ENCODE data around the gene SMOC2.

SMOC2 gene

DNA sequence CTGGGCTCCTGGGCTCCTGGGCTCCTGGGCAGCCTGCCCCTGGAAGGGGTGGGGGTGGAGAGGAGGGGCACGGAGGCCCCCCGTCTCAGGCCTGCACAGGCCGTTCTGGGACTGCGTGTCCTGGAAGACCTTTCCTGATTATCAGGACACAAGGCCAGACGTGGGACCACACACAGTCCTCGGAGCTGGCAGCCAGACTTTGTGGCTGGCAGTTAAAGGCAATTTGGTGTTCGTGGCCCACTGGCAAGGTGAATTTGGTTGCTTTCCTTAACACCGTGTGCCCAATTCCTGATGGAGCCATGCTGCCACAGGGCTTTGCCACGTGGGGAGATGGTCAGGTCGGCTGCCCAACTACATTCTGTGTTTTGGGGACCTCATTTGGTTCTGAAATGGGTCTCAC lies 113.5 kb downstream of the SMOC2 start:
- Histone ChIP-seq H3K4me3 (ENCODE audit: low read depth in 1 of 2, low read length in 2 of 2) (no peak overlapping the region), H3K27me3 (ENCODE audit: control insufficient read depth in 1 of 2, insufficient read depth in 2 of 2, low read length in 2 of 2) (no peaks in the 10 kb centered on the region), H3K27ac (ENCODE audit: low read depth, low read length) (no peak overlapping the region), H3K4me1 (ENCODE audit: insufficient read depth, low read length) (no peaks in the 10 kb centered on the region), H3K36me3 (ENCODE audit: insufficient read depth, low read length) (no peaks in the 10 kb centered on the region), H3K9ac (ENCODE audit: low read length) (no peak overlapping the region), H3K9me3 (ENCODE audit: low read length) (no peaks in the 10 kb centered on the region)

DNA sequence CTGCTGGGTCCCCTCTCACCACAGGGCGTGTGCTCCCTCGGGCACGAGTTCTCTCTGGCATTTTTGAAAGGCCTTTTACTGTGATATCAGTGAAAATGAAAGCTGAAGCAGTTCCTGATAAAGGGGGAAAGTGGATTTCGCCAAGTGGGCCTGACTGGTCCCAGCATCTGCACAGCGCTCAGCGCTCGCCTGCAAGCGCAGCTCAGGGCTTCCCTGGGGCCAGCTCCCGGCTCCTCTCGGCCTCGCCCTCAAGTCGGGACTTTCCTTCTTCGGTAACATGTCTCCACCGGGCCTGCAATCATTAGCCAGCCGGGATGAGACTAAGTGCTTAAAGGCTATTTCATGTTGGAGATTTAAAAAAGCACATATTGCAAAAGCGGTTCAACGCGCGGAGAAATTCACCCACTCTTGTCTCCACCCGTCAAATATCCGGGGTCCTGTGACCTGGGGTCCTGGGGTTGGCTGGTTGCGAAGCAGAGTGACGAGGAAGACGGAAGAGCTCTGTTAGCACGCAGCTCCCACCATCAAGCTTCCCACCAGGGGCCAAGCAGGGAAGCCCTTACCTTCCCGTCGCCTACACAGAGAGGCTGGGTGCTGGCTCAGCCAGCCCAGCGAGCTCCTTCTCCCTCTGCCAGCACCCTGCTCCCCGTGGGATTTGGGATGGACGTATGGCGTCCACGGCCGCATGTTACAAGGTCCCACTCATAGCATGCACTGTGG lies 114.1 kb downstream of the SMOC2 start:
- no peaks in the 10 kb centered on the region for H3K27me3 ChIP-seq (ENCODE audit: control insufficient read depth in 1 of 2, insufficient read depth in 2 of 2, low read length in 2 of 2)
- H3K36me3 ChIP-seq (ENCODE audit: insufficient read depth, low read length) = no peaks in the 10 kb centered on the region
- H3K9me3 ChIP-seq (ENCODE audit: low read length) = no peaks in the 10 kb centered on the region
- H3K27ac ChIP-seq (ENCODE audit: low read depth, low read length) = no peak overlapping the region
- no peak overlapping the region for H3K9ac ChIP-seq (ENCODE audit: low read length)
- H3K4me3 ChIP-seq (ENCODE audit: low read depth in 1 of 2, low read length in 2 of 2) = no peak overlapping the region
- no peaks in the 10 kb centered on the region for H3K4me1 ChIP-seq (ENCODE audit: insufficient read depth, low read length)

DNA sequence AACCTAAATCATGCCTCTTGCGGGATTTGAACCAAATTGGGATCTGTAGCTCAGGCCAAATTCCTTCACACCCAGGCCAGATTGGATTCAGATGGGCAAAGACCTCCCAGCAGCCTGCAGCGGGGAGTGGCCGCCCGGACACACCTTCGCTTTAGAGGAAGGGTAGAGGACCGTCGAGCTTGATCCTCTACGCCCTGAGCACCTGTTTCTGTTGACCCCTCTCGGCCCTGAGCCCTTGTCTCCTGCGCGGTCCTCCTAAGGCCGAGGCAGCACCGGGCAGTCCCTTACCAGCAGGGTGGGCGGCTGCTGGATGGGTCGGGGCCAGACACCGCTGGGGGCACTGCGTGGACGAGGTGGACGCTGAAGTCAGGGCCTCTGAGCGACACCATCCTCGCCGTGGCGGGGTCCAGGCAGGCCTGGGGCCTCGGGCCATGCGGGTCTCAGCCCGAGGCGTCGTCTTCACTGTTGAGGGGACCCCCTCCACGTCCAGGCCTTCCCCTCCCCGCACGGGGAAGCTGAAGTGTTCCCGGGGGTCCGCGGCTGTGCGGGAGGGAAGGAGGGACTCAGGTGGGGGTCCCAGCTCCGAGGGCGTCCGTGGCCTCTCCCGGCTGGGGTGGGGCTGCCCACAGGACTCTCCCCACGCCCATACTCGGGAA lies 114.8 kb downstream of the SMOC2 start:
- no peak overlapping the region for H3K27ac ChIP-seq (ENCODE audit: low read depth, low read length)
- no peaks in the 10 kb centered on the region for H3K9me3 ChIP-seq (ENCODE audit: low read length)
- H3K9ac ChIP-seq (ENCODE audit: low read length) = no peak overlapping the region
- no peaks in the 10 kb centered on the region for H3K4me1 ChIP-seq (ENCODE audit: insufficient read depth, low read length)
- H3K36me3 ChIP-seq (ENCODE audit: insufficient read depth, low read length) = no peaks in the 10 kb centered on the region
- H3K27me3 ChIP-seq (ENCODE audit: control insufficient read depth in 1 of 2, insufficient read depth in 2 of 2, low read length in 2 of 2) = no peaks in the 10 kb centered on the region
- H3K4me3 ChIP-seq (ENCODE audit: low read depth in 1 of 2, low read length in 2 of 2) = no peak overlapping the region

DNA sequence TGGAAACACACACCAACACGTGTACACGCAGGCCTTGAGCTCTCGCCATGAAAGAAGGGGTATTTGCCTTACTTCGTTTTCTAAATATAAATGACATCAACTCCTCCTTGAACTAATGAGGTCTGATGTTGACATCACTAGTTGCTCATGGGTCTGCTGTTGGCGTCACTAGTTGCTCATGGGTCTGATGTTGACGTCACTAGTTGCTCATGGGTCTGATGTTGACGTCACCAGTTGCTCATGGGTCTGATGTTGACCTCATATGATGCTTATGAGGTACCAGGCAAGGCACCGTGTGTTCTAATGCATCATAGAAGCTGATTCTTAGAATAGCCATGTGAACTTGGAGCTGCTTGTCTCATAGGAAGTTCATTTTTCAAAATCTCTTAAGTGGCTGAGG lies 116.5 kb downstream of the SMOC2 start:
- Histone ChIP-seq H3K27me3 (ENCODE audit: control insufficient read depth in 1 of 2, insufficient read depth in 2 of 2, low read length in 2 of 2) (no peaks in the 10 kb centered on the region), H3K4me3 (ENCODE audit: low read depth in 1 of 2, low read length in 2 of 2) (no peak overlapping the region), H3K4me1 (ENCODE audit: insufficient read depth, low read length) (no peaks in the 10 kb centered on the region), H3K9me3 (ENCODE audit: low read length) (no peaks in the 10 kb centered on the region), H3K36me3 (ENCODE audit: insufficient read depth, low read length) (no peaks in the 10 kb centered on the region), H3K27ac (ENCODE audit: low read depth, low read length) (no peak overlapping the region), H3K9ac (ENCODE audit: low read length) (no peak overlapping the region)

DNA sequence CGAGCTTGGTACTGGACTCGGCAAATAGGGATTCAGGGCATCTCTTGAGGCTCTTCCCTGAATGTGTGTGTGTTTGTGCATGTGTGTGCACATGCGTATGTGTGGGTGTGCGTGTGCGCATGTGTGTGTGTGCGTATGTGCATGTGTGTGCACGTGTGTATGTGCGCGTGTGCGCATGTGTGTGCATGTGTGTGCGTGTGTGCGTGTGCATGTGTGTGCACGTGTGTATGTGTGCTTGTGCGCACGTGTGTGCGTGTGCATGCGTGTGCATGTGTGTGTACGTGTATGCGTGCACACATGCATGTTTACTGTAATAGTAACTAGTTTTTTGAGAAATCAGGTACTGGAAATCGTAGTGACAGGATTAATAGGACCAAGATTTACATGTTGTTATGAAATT lies 117.7 kb downstream of the SMOC2 start:
- no peaks in the 10 kb centered on the region for H3K9me3 ChIP-seq (ENCODE audit: low read length)
- H3K4me3 ChIP-seq (ENCODE audit: low read depth in 1 of 2, low read length in 2 of 2) = no peak overlapping the region
- no peaks in the 10 kb centered on the region for H3K36me3 ChIP-seq (ENCODE audit: insufficient read depth, low read length)
- no peaks in the 10 kb centered on the region for H3K27me3 ChIP-seq (ENCODE audit: control insufficient read depth in 1 of 2, insufficient read depth in 2 of 2, low read length in 2 of 2)
- no peaks in the 10 kb centered on the region for H3K4me1 ChIP-seq (ENCODE audit: insufficient read depth, low read length)
- H3K9ac ChIP-seq (ENCODE audit: low read length) = no peak overlapping the region
- no peak overlapping the region for H3K27ac ChIP-seq (ENCODE audit: low read depth, low read length)

- Histone ChIP-seq H3K4me3 (ENCODE audit: low read depth in 1 of 2, low read length in 2 of 2) (no peak overlapping the region), H3K27ac (ENCODE audit: low read depth, low read length) (no peak overlapping the region), H3K9ac (ENCODE audit: low read length) (no peak overlapping the region), H3K9me3 (ENCODE audit: low read length) (no peaks in the 10 kb centered on the region), H3K36me3 (ENCODE audit: insufficient read depth, low read length) (no peaks in the 10 kb centered on the region), H3K27me3 (ENCODE audit: control insufficient read depth in 1 of 2, insufficient read depth in 2 of 2, low read length in 2 of 2) (no peaks in the 10 kb centered on the region), H3K4me1 (ENCODE audit: insufficient read depth, low read length) (no peaks in the 10 kb centered on the region)
Observed at GRCh38 chr6:168559574-168560098, 118.7 kb downstream of the SMOC2 start.

- Histone ChIP-seq H3K4me1 (ENCODE audit: insufficient read depth, low read length) (no peaks in the 10 kb centered on the region), H3K4me3 (ENCODE audit: low read depth in 1 of 2, low read length in 2 of 2) (no peak overlapping the region), H3K27me3 (ENCODE audit: control insufficient read depth in 1 of 2, insufficient read depth in 2 of 2, low read length in 2 of 2) (no peaks in the 10 kb centered on the region), H3K27ac (ENCODE audit: low read depth, low read length) (no peak overlapping the region), H3K9me3 (ENCODE audit: low read length) (no peaks in the 10 kb centered on the region), H3K9ac (ENCODE audit: low read length) (no peak overlapping the region), H3K36me3 (ENCODE audit: insufficient read depth, low read length) (no peaks in the 10 kb centered on the region)
Observed at GRCh38 chr6:168560126-168560525, 119.1 kb downstream of the SMOC2 start.

- H3K9me3 ChIP-seq (ENCODE audit: low read length) = no peaks in the 10 kb centered on the region
- peaks cover 7% of the 10 kb centered on the region for H3K4me1 ChIP-seq (ENCODE audit: insufficient read depth, low read length)
- H3K27me3 ChIP-seq (ENCODE audit: control insufficient read depth in 1 of 2, insufficient read depth in 2 of 2, low read length in 2 of 2) = no peaks in the 10 kb centered on the region
- no peak overlapping the region for H3K4me3 ChIP-seq (ENCODE audit: low read depth in 1 of 2, low read length in 2 of 2)
- H3K36me3 ChIP-seq (ENCODE audit: insufficient read depth, low read length) = no peaks in the 10 kb centered on the region
- H3K9ac ChIP-seq (ENCODE audit: low read length) = no peak overlapping the region
- no peak overlapping the region for H3K27ac ChIP-seq (ENCODE audit: low read depth, low read length)
Observed at GRCh38 chr6:168562576-168563151, 121.7 kb downstream of the SMOC2 start.

GRCh38 chr6:168563656-168564055 lies 122.7 kb downstream of the SMOC2 start:
- H3K9me3 ChIP-seq (ENCODE audit: low read length) = no peaks in the 10 kb centered on the region
- no peak overlapping the region for H3K27ac ChIP-seq (ENCODE audit: low read depth, low read length)
- H3K27me3 ChIP-seq (ENCODE audit: control insufficient read depth in 1 of 2, insufficient read depth in 2 of 2, low read length in 2 of 2) = no peaks in the 10 kb centered on the region
- H3K9ac ChIP-seq (ENCODE audit: low read length) = no peak overlapping the region
- no peaks in the 10 kb centered on the region for H3K36me3 ChIP-seq (ENCODE audit: insufficient read depth, low read length)
- no peak overlapping the region for H3K4me3 ChIP-seq (ENCODE audit: low read depth in 1 of 2, low read length in 2 of 2)
- H3K4me1 ChIP-seq (ENCODE audit: insufficient read depth, low read length) = peaks cover 7% of the 10 kb centered on the region

- Histone ChIP-seq H3K4me3 (ENCODE audit: low read depth in 1 of 2, low read length in 2 of 2) (no peak overlapping the region), H3K9me3 (ENCODE audit: low read length) (no peaks in the 10 kb centered on the region), H3K27ac (ENCODE audit: low read depth, low read length) (no peak overlapping the region), H3K27me3 (ENCODE audit: control insufficient read depth in 1 of 2, insufficient read depth in 2 of 2, low read length in 2 of 2) (no peaks in the 10 kb centered on the region), H3K4me1 (ENCODE audit: insufficient read depth, low read length) (peaks cover 7% of the 10 kb centered on the region), H3K9ac (ENCODE audit: low read length) (no peak overlapping the region), H3K36me3 (ENCODE audit: insufficient read depth, low read length) (no peaks in the 10 kb centered on the region)
Observed at GRCh38 chr6:168565112-168565511, 124.1 kb downstream of the SMOC2 start.

- H3K36me3 ChIP-seq (ENCODE audit: insufficient read depth, low read length) = no peaks in the 10 kb centered on the region
- no peak overlapping the region for H3K9ac ChIP-seq (ENCODE audit: low read length)
- H3K9me3 ChIP-seq (ENCODE audit: low read length) = no peaks in the 10 kb centered on the region
- H3K4me1 ChIP-seq (ENCODE audit: insufficient read depth, low read length) = peaks cover 20% of the 10 kb centered on the region
- H3K27ac ChIP-seq (ENCODE audit: low read depth, low read length) = no peak overlapping the region
- no peak overlapping the region for H3K4me3 ChIP-seq (ENCODE audit: low read depth in 1 of 2, low read length in 2 of 2)
- H3K27me3 ChIP-seq (ENCODE audit: control insufficient read depth in 1 of 2, insufficient read depth in 2 of 2, low read length in 2 of 2) = no peaks in the 10 kb centered on the region
Observed at GRCh38 chr6:168570211-168570610, 129.2 kb downstream of the SMOC2 start.
